ENCODE data around the gene PLXNA2.

DNA sequence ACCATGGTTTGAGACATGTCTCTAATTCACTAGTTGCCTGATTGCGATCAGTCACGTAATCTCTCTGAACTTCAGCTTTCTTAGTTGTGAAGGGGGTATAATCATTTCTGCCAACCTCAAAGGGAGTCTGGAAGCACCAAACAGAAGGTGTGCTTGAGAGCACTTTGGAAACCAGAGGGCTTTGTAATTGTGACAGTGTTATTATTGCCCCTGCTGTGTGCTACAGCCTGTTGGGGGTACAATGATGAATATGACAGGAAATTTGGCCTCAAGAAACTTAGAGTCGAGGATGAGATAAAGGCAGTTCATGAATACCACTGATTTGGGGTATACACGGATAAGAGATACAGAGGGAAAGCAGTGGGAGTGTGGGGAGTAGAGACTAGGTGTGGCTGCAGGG, 183.1 kb downstream of the PLXNA2 start:
- TF ChIP-seq, protein P1, sequence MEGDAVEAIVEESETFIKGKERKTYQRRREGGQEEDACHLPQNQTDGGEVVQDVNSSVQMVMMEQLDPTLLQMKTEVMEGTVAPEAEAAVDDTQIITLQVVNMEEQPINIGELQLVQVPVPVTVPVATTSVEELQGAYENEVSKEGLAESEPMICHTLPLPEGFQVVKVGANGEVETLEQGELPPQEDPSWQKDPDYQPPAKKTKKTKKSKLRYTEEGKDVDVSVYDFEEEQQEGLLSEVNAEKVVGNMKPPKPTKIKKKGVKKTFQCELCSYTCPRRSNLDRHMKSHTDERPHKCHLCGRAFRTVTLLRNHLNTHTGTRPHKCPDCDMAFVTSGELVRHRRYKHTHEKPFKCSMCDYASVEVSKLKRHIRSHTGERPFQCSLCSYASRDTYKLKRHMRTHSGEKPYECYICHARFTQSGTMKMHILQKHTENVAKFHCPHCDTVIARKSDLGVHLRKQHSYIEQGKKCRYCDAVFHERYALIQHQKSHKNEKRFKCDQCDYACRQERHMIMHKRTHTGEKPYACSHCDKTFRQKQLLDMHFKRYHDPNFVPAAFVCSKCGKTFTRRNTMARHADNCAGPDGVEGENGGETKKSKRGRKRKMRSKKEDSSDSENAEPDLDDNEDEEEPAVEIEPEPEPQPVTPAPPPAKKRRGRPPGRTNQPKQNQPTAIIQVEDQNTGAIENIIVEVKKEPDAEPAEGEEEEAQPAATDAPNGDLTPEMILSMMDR (IDR thresholded peaks at IDR 0.05), result no peak
- no peak for TF ChIP-seq POLR2A (IDR thresholded peaks at IDR 0.05)
